GM12865 (cell line): ENCODE results near the gene KIAA1549.
"Not testable (repeated sequence)": the region's sequence is repeated elsewhere in the genome, so short reads cannot be mapped to it uniquely, and the experiment has no call there.

ENCODE experiments used
- DNase-seq: peaks from one replicate; pipeline ENCODE4 v3.0.0; 2010; ENCODE audit warnings: low read depth
- H3K4me3 ChIP-seq: 2 replicates; pipeline ENCODE4 v1.5.1; 2011; ENCODE audit warnings: mild to moderate bottlenecking, low read depth, low read length, control low read depth
- CTCF ChIP-seq: IDR thresholded peaks from 2 replicates; pipeline ENCODE4 v1.5.1; 2011; ENCODE audit warnings: low read length, control low read depth, low read depth, inconsistent platforms; ENCODE audit not compliant: insufficient read depth; ENCODE audit errors: missing control alignments

Gene KIAA1549

GRCh38 chr7:138945154-138945553, 36.0 kb downstream of the KIAA1549 start:
- no peak overlapping the region for H3K4me3 ChIP-seq
- no peak for TF ChIP-seq CTCF
- DNase-seq, result no peak

DNA sequence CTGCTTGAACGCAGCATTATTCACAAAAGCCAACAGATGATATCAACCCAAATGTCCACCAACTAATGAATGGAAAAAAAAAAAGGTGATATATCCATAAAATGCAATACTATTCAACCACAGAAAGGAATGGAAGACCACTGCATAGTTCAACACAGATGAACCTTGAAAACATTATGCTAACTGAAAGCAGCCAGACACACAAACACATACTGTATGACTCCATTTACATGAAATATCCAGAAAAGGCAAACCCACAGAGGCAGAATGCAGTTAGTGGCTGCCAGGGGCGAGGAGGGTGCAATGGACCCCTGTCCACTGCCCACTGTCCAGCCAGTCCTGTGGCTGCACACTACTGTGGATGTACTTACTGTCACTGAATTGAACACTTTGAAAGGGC, 36.6 kb downstream of the KIAA1549 start:
- TF ChIP-seq CTCF, result no peak
- DNase-seq, result no peak
- no peak overlapping the region for H3K4me3 ChIP-seq

DNA sequence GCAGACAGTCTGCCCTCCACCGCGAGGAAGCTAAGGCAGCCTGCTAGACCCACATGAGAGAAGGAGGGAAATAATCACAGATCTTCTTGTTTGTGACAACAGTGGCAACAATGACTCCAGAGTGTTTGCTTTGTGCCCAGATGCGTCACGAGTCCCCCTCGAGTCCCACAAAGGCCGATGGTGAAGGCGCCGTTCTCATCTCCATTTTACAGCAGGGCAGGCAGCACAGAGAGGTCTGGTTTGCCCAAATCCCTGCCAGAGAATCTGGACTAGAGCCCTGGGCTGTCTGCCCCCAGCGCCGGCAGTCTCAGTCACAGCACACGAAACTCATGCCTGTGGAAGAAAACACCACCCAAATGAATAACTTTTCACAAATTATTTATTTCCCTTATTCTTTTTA, 38.1 kb downstream of the KIAA1549 start:
- no peak for TF ChIP-seq CTCF
- no peak overlapping the region for H3K4me3 ChIP-seq
- no peak for DNase-seq

GRCh38 chr7:138941545-138941944, 39.6 kb downstream of the KIAA1549 start:
- H3K4me3 ChIP-seq, result no peak overlapping the region
- TF ChIP-seq CTCF, result no peak
- no peak for DNase-seq

DNA sequence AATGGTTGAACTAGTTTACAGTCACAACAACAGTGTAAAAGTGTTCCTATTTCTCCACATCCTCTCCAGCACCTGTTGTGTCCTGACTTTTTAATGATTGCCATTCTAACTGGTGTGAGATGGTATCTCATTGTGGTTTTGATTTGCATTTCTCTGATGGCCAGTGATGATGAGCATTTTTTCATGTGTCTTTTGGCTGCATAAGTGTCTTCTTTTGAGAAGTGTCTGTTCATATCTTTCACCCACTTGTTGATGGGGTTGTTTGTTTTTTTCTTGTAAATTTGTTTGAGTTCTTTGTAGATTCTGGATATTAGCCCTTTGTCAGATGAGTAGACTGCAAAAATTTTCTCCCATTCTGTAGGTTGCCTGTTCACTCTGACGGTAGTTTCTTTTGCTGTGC, 40.6 kb downstream of the KIAA1549 start:
- H3K4me3 ChIP-seq, DNase-seq: not testable (repeated sequence)

GRCh38 chr7:138937484-138937883, 43.7 kb downstream of the KIAA1549 start:
- no peak for DNase-seq
- no peak for TF ChIP-seq CTCF
- no peak overlapping the region for H3K4me3 ChIP-seq

DNA sequence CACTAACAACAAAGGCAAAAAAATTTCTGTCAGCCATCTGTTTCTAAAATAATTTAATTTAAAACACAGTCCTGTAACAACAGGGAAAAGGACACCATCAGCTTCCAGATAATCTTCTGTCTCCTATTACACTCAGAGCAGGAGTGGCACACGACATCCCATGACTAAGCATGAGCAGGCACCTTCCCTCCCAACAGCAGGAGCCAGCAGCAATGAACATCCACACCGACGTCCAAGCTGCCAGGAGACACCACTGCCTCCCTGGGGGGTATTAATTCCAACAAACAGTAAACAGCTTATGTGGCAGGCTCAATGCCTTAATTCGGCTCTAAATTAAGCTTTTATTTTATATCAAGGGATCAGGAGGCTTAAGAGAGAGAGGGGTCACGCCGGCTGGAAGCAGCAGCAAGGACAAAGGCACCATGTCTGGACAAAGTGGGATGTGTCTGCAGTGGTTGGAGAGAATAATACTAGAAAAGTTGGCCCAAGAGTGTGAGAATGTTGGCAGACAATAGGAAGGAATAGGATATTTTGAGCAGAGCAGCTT, 45.7 kb downstream of the KIAA1549 start:
- no peak for DNase-seq
- no peak overlapping the region for H3K4me3 ChIP-seq
- TF ChIP-seq CTCF, result no peak

- DNase-seq, result no peak
- no peak for TF ChIP-seq CTCF
- no peak overlapping the region for H3K4me3 ChIP-seq
Measured at GRCh38 chr7:138934861-138935260, 46.3 kb downstream of the KIAA1549 start.
